Measurements from ENCODE around the gene ALB.

ALB gene

GRCh38 chr4:73445383-73446335 is 41.6 kb downstream of the ALB start:
- Histone ChIP-seq H4K20me1 (ENCODE audit: low read depth, low read length) (no peaks in the 10 kb centered on the region), H3K9me3 (ENCODE audit: insufficient read depth, low read length) (no peaks in the 10 kb centered on the region), H3K27me3 (ENCODE audit: low read length) (no peaks in the 10 kb centered on the region), H3K27ac (ENCODE audit: low read depth, low read length) (no peak overlapping the region), H3K4me3 (ENCODE audit: insufficient read depth, low read length, poor library complexity, severe bottlenecking) (no peak overlapping the region), H3K79me2 (ENCODE audit: insufficient read depth, low read length) (no peaks in the 10 kb centered on the region), H3K9ac (ENCODE audit: low read length) (no peak overlapping the region), H3K9me2 (replicated peaks; ENCODE audit: insufficient read depth, low read length) (no peaks in the 10 kb centered on the region), H3K4me2 (ENCODE audit: low read depth, low read length, poor library complexity, severe bottlenecking) (no peak overlapping the region), H3K36me3 (ENCODE audit: low read length) (no peaks in the 10 kb centered on the region), H2AFZ (ENCODE audit: low read depth, low read length, severe bottlenecking) (no peak overlapping the region), H3F3A (ENCODE audit: insufficient read depth) (no peaks in the 10 kb centered on the region)
- TF ChIP-seq, protein P1, sequence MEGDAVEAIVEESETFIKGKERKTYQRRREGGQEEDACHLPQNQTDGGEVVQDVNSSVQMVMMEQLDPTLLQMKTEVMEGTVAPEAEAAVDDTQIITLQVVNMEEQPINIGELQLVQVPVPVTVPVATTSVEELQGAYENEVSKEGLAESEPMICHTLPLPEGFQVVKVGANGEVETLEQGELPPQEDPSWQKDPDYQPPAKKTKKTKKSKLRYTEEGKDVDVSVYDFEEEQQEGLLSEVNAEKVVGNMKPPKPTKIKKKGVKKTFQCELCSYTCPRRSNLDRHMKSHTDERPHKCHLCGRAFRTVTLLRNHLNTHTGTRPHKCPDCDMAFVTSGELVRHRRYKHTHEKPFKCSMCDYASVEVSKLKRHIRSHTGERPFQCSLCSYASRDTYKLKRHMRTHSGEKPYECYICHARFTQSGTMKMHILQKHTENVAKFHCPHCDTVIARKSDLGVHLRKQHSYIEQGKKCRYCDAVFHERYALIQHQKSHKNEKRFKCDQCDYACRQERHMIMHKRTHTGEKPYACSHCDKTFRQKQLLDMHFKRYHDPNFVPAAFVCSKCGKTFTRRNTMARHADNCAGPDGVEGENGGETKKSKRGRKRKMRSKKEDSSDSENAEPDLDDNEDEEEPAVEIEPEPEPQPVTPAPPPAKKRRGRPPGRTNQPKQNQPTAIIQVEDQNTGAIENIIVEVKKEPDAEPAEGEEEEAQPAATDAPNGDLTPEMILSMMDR (IDR thresholded peaks at IDR 0.05; ENCODE audit: insufficient read depth, low read length, poor library complexity, severe bottlenecking) = no peak
- no peak for TF ChIP-seq EZH2phosphoT487 (conservative IDR thresholded peaks at IDR 0.05; ENCODE audit: low read length)

DNA sequence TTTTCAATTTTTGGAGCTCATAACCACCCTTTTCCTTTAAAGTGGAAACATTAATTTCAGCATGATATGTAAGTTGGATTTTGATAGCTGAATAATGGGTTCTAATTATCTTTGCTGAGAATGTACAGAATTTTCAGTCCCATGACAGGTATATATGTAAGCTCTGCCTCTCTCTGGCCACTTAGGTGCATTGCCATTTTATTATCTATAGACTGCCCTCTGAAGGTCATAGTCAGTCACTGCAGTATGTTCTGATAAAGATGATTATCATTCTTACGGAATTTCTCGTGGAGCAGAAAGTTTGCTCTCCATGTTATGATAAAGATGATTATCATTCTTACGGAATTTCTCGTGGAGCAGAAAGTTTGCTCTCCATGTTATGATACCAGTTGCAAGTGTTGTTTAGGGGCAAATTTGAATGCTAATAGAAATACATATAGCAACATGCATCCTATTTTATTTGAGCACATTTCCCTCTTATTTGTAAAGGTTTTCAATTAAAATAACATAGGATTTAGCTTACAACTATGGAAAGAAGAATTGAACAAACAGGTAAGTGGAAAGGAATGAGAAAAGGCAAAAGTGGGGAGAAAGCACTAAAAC is 42.4 kb downstream of the ALB start:
- no peaks in the 10 kb centered on the region for H3K79me2 ChIP-seq (ENCODE audit: insufficient read depth, low read length)
- no peak overlapping the region for H3K4me2 ChIP-seq (ENCODE audit: low read depth, low read length, poor library complexity, severe bottlenecking)
- H3K27ac ChIP-seq (ENCODE audit: low read depth, low read length) = no peak overlapping the region
- TF ChIP-seq EZH2phosphoT487 (conservative IDR thresholded peaks at IDR 0.05; ENCODE audit: low read length) = no peak
- TF ChIP-seq, protein P1 (IDR thresholded peaks at IDR 0.05; ENCODE audit: insufficient read depth, low read length, poor library complexity, severe bottlenecking) = peak; percentile 44
- H3K9ac ChIP-seq (ENCODE audit: low read length) = no peak overlapping the region
- H3K36me3 ChIP-seq (ENCODE audit: low read length) = no peaks in the 10 kb centered on the region
- H3K9me3 ChIP-seq (ENCODE audit: insufficient read depth, low read length) = no peaks in the 10 kb centered on the region
- H3K27me3 ChIP-seq (ENCODE audit: low read length) = no peaks in the 10 kb centered on the region
- H3F3A ChIP-seq (ENCODE audit: insufficient read depth) = no peaks in the 10 kb centered on the region
- no peaks in the 10 kb centered on the region for H3K9me2 ChIP-seq (replicated peaks; ENCODE audit: insufficient read depth, low read length)
- no peak overlapping the region for H2AFZ ChIP-seq (ENCODE audit: low read depth, low read length, severe bottlenecking)
- no peaks in the 10 kb centered on the region for H4K20me1 ChIP-seq (ENCODE audit: low read depth, low read length)
- H3K4me3 ChIP-seq (ENCODE audit: insufficient read depth, low read length, poor library complexity, severe bottlenecking) = no peak overlapping the region

DNA sequence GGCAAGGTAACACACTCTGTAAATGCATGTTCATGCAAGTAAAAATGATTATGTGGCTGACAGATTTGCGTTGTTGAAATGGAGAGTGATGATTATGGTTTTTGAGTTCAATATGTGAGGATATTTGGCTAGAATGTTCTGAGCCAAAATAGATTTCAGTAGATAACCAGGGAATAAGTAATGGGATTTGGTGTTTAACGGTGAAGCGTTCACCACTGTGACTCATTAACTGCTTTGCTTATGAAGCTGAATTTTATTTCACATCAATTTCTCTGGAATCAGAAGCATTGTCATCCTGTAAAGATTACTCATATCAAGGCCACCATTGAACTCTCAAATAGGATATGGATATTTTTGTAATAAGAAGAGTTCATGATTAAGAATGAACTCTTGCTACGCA is 43.6 kb downstream of the ALB start:
- no peak for TF ChIP-seq EZH2phosphoT487 (conservative IDR thresholded peaks at IDR 0.05; ENCODE audit: low read length)
- TF ChIP-seq, protein P1 (IDR thresholded peaks at IDR 0.05; ENCODE audit: insufficient read depth, low read length, poor library complexity, severe bottlenecking) = no peak
- Histone ChIP-seq H3K36me3 (ENCODE audit: low read length) (no peaks in the 10 kb centered on the region), H3K4me2 (ENCODE audit: low read depth, low read length, poor library complexity, severe bottlenecking) (no peak overlapping the region), H3K27me3 (ENCODE audit: low read length) (no peaks in the 10 kb centered on the region), H3K79me2 (ENCODE audit: insufficient read depth, low read length) (no peaks in the 10 kb centered on the region), H2AFZ (ENCODE audit: low read depth, low read length, severe bottlenecking) (no peak overlapping the region), H3K27ac (ENCODE audit: low read depth, low read length) (no peak overlapping the region), H3K9me2 (replicated peaks; ENCODE audit: insufficient read depth, low read length) (no peaks in the 10 kb centered on the region), H3F3A (ENCODE audit: insufficient read depth) (no peaks in the 10 kb centered on the region), H4K20me1 (ENCODE audit: low read depth, low read length) (no peaks in the 10 kb centered on the region), H3K9ac (ENCODE audit: low read length) (no peak overlapping the region), H3K4me3 (ENCODE audit: insufficient read depth, low read length, poor library complexity, severe bottlenecking) (no peak overlapping the region), H3K9me3 (ENCODE audit: insufficient read depth, low read length) (no peaks in the 10 kb centered on the region)
